HEK293 (cell line): ENCODE measurements around the gene ILRUN.

Experiments
- EGR2 ChIP-seq: fragments of 450-650 bp; formaldehyde crosslinking; IDR thresholded peaks from 2 replicates; pipeline ENCODE4 v1.5.1; 2016; ENCODE audit warnings: low read depth, missing biosample characterization, missing genetic modification characterization
- PATZ1 ChIP-seq: fragments of 450-650 bp; formaldehyde crosslinking; IDR thresholded peaks from 2 replicates; pipeline ENCODE4 v1.5.1; 2016; ENCODE audit warnings: missing biosample characterization, missing genetic modification characterization
- PRDM2 ChIP-seq: fragments of 450-650 bp; formaldehyde crosslinking; IDR thresholded peaks from 2 replicates; pipeline ENCODE4 v1.5.1; 2016; ENCODE audit warnings: missing biosample characterization, missing genetic modification characterization, borderline replicate concordance
- PRDM6 ChIP-seq: fragments of 450-650 bp; formaldehyde crosslinking; IDR thresholded peaks from 2 replicates; pipeline ENCODE4 v1.5.1; 2017; ENCODE audit warnings: missing biosample characterization, missing genetic modification characterization
- WT1 ChIP-seq: fragments of 450-650 bp; formaldehyde crosslinking; IDR thresholded peaks from 2 replicates; pipeline ENCODE4 v1.5.1; 2016; ENCODE audit warnings: missing biosample characterization, missing genetic modification characterization
- ZBTB21 ChIP-seq: fragments of 450-650 bp; formaldehyde crosslinking; IDR thresholded peaks from 2 replicates; pipeline ENCODE4 v1.5.1; 2017; ENCODE audit warnings: missing biosample characterization, missing genetic modification characterization
- ZBTB6 ChIP-seq: fragments of 450-650 bp; formaldehyde crosslinking; IDR thresholded peaks from 2 replicates; pipeline ENCODE4 v1.5.1; 2017; ENCODE audit warnings: missing biosample characterization, missing genetic modification characterization
- ZFP69B ChIP-seq: fragments of 450-650 bp; formaldehyde crosslinking; IDR thresholded peaks from 2 replicates; pipeline ENCODE4 v1.5.1; 2016; ENCODE audit warnings: missing biosample characterization, missing genetic modification characterization
- ZNF350 ChIP-seq: fragments of 450-650 bp; formaldehyde crosslinking; IDR thresholded peaks from 2 replicates; pipeline ENCODE4 v1.5.0; 2017; ENCODE audit warnings: missing biosample characterization, mild to moderate bottlenecking, missing genetic modification characterization
- ZNF37A ChIP-seq: fragments of 450-650 bp; IDR thresholded peaks from 2 replicates; pipeline ENCODE4 v1.5.1; 2018; ENCODE audit warnings: missing biosample characterization, missing genetic modification characterization
- ZNF488 ChIP-seq: fragments of 450-650 bp; formaldehyde crosslinking; IDR thresholded peaks from 2 replicates; pipeline ENCODE4 v1.5.1; 2016; ENCODE audit warnings: missing biosample characterization, missing genetic modification characterization
- ZNF555 ChIP-seq: fragments of 450-650 bp; formaldehyde crosslinking; conservative IDR thresholded peaks from 2 replicates; pipeline ENCODE4 v1.5.1; 2017; ENCODE audit warnings: missing biosample characterization, mild to moderate bottlenecking, missing genetic modification characterization, inconsistent platforms
- ZNF626 ChIP-seq: fragments of 450-650 bp; sonication (Bioruptor Pico); formaldehyde crosslinking; IDR thresholded peaks from 2 replicates; pipeline ENCODE4 v1.5.1; 2018; ENCODE audit warnings: missing biosample characterization, missing genetic modification characterization, inconsistent platforms
- ZNF670 ChIP-seq: fragments of 450-650 bp; formaldehyde crosslinking; IDR thresholded peaks from 2 replicates; pipeline ENCODE4 v1.5.1; 2016; ENCODE audit warnings: missing biosample characterization, missing genetic modification characterization, low read depth
- ZNF704 ChIP-seq: fragments of 450-650 bp; formaldehyde crosslinking; IDR thresholded peaks from 2 replicates; pipeline ENCODE4 v1.5.1; 2016; ENCODE audit warnings: missing biosample characterization, missing genetic modification characterization

The ILRUN gene

GRCh38 chr6:34709386-34709785 lies 12.8 kb upstream of the ILRUN start (continued):
- TF ChIP-seq ZNF704 = no peak
- TF ChIP-seq PRDM6 (tag by site-specific recombination) = no peak
- TF ChIP-seq ZBTB21 (tag by site-specific recombination) = no peak
- TF ChIP-seq ZNF626 (tag by site-specific recombination) = no peak
- 0 out of 2 replicates have a peak, but pooled peaks have one; percentile 31 for TF ChIP-seq PATZ1 (tag by site-specific recombination)
- no peak for TF ChIP-seq ZNF670 (tag by site-specific recombination)
- no peak for TF ChIP-seq ZNF37A
- peak; percentile 58 for TF ChIP-seq EGR2
- peak; percentile 93 for TF ChIP-seq ZFP69B (tag by site-specific recombination)
- no peak for TF ChIP-seq ZNF488 (tag by site-specific recombination)
- no peak for TF ChIP-seq PRDM2 (tag by site-specific recombination)
- no peak for TF ChIP-seq ZNF555
- no peak for TF ChIP-seq WT1 (tag by site-specific recombination)
- no peak for TF ChIP-seq ZNF350 (tag by site-specific recombination)
- TF ChIP-seq ZBTB6 (tag by site-specific recombination) = no peak
